ENCODE measurements around the gene SLC41A3.

The SLC41A3 gene

GRCh38 chr3:126021702-126022101, 62.2 kb downstream of the SLC41A3 start:
- Histone ChIP-seq H3K4me3 (ENCODE audit: low read depth in 1 of 2, low read length in 1 of 2) (no peak overlapping the region), H3K36me3 (no peaks in the 10 kb centered on the region), H3K27me3 (no peaks in the 10 kb centered on the region), H3K27ac (no peak overlapping the region), H3K9me3 (no peaks in the 10 kb centered on the region), H3K4me1 (ENCODE audit: control insufficient read depth in 1 of 2, insufficient read depth in 1 of 2, low read depth in 1 of 2, low read length in 1 of 2) (no peaks in the 10 kb centered on the region)
- TF ChIP-seq CTCF (IDR thresholded peaks at IDR 0.05): no peak

- Histone ChIP-seq H3K4me3 (ENCODE audit: low read depth in 1 of 2, low read length in 1 of 2) (no peak overlapping the region), H3K27ac (no peak overlapping the region), H3K4me1 (ENCODE audit: control insufficient read depth in 1 of 2, insufficient read depth in 1 of 2, low read depth in 1 of 2, low read length in 1 of 2) (no peaks in the 10 kb centered on the region), H3K9me3 (no peaks in the 10 kb centered on the region), H3K36me3 (no peaks in the 10 kb centered on the region), H3K27me3 (no peaks in the 10 kb centered on the region)
- no peak for TF ChIP-seq CTCF (IDR thresholded peaks at IDR 0.05)
Measured at GRCh38 chr3:126021224-126021623, 62.7 kb downstream of the SLC41A3 start.

- no peaks in the 10 kb centered on the region for H3K9me3 ChIP-seq
- no peak overlapping the region for H3K27ac ChIP-seq
- H3K27me3 ChIP-seq: no peaks in the 10 kb centered on the region
- no peak overlapping the region for H3K4me3 ChIP-seq (ENCODE audit: low read depth in 1 of 2, low read length in 1 of 2)
- no peaks in the 10 kb centered on the region for H3K4me1 ChIP-seq (ENCODE audit: control insufficient read depth in 1 of 2, insufficient read depth in 1 of 2, low read depth in 1 of 2, low read length in 1 of 2)
- no peak for TF ChIP-seq CTCF (IDR thresholded peaks at IDR 0.05)
- H3K36me3 ChIP-seq: no peaks in the 10 kb centered on the region
Measured at GRCh38 chr3:126019683-126020082, 64.2 kb downstream of the SLC41A3 start.

GRCh38 chr3:126018995-126019394, 64.9 kb downstream of the SLC41A3 start:
- no peaks in the 10 kb centered on the region for H3K36me3 ChIP-seq
- TF ChIP-seq CTCF (IDR thresholded peaks at IDR 0.05): no peak
- no peaks in the 10 kb centered on the region for H3K27me3 ChIP-seq
- H3K4me1 ChIP-seq (ENCODE audit: control insufficient read depth in 1 of 2, insufficient read depth in 1 of 2, low read depth in 1 of 2, low read length in 1 of 2): no peaks in the 10 kb centered on the region
- no peak overlapping the region for H3K4me3 ChIP-seq (ENCODE audit: low read depth in 1 of 2, low read length in 1 of 2)
- no peak overlapping the region for H3K27ac ChIP-seq
- no peaks in the 10 kb centered on the region for H3K9me3 ChIP-seq

- Histone ChIP-seq H3K27ac (no peak overlapping the region), H3K36me3 (no peaks in the 10 kb centered on the region), H3K4me1 (ENCODE audit: control insufficient read depth in 1 of 2, insufficient read depth in 1 of 2, low read depth in 1 of 2, low read length in 1 of 2) (no peaks in the 10 kb centered on the region), H3K9me3 (no peaks in the 10 kb centered on the region), H3K27me3 (no peaks in the 10 kb centered on the region), H3K4me3 (ENCODE audit: low read depth in 1 of 2, low read length in 1 of 2) (no peak overlapping the region)
- TF ChIP-seq CTCF (IDR thresholded peaks at IDR 0.05): no peak
Measured at GRCh38 chr3:126018545-126018944, 65.4 kb downstream of the SLC41A3 start.

- TF ChIP-seq CTCF (IDR thresholded peaks at IDR 0.05): no peak
- no peaks in the 10 kb centered on the region for H3K36me3 ChIP-seq
Measured at GRCh38 chr3:126017362-126017761, 66.6 kb downstream of the SLC41A3 start.

More at GRCh38 chr3:126017362-126017761, 66.6 kb downstream of the SLC41A3 start:
- Histone ChIP-seq H3K9me3 (no peaks in the 10 kb centered on the region), H3K27ac (no peak overlapping the region), H3K4me3 (ENCODE audit: low read depth in 1 of 2, low read length in 1 of 2) (no peak overlapping the region), H3K27me3 (no peaks in the 10 kb centered on the region), H3K4me1 (ENCODE audit: control insufficient read depth in 1 of 2, insufficient read depth in 1 of 2, low read depth in 1 of 2, low read length in 1 of 2) (no peaks in the 10 kb centered on the region)
